Measurements from ENCODE around the gene UMPS.

GRCh38 chr3:124765197-124765840 is 35.1 kb downstream of the UMPS start:
- TF ChIP-seq NFRKB (IDR thresholded peaks at IDR 0.05) (no peak), LEF1 (IDR thresholded peaks at IDR 0.05; ENCODE audit: borderline replicate concordance) (no peak), ZNF384 (IDR thresholded peaks at IDR 0.05) (no peak), BHLHE40 (IDR thresholded peaks at IDR 0.05; ENCODE audit: borderline replicate concordance) (no peak), CTBP1 (IDR thresholded peaks at IDR 0.05; ENCODE audit: borderline replicate concordance) (no peak), SP1 (IDR thresholded peaks at IDR 0.05) (no peak), FOXA1 (IDR thresholded peaks at IDR 0.05) (no peak), TARDBP (IDR thresholded peaks at IDR 0.05) (no peak), ELF4 (IDR thresholded peaks at IDR 0.05) (no peak), SUZ12 (IDR thresholded peaks at IDR 0.05) (no peak)

Data from HEK293T (cell line).